Tongue (tissue), 2 donors: ENCODE measurements around the gene IRGQ. TPM values are rescaled to one million over a fixed set of nuclear protein-coding genes. Genes with fewer than 3 reads are reported as not detected.
"Not testable (repeated sequence)": the region's sequence is repeated elsewhere in the genome, so short reads cannot be mapped to it uniquely, and the experiment has no call there.

Experiments used
- DNase-seq: peaks from one replicate; pipeline ENCODE4 v3.0.0-alpha.2; 2015
- total RNA-seq: library from RNA; depleted of rRNA; stranded (reverse); fragments of >200 nt; gene quantifications from one replicate; pipeline ENCODE4 v1.2.3, GENCODE V29; 2014

Gene IRGQ
- total RNA-seq, 1 donor from 2014 or later: 26.0 TPM

DNA sequence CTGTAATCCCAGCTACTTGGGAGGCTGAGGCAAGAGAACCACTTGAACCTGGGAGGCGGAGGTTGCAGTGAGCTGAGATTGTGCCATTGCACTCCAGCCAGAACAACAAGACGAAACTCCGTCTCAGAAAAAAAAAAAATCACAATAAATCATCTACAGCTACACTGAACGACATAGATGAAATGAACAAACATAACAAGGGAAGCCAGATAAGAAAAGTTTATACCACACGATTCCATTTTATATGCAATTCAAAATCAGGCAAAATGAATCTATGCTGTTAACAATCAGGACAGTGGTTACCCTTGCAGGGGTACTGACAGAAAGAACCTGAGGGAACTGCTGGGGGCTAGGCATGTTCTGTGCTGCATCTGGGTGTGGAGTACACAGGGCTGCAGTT lies 26.3 kb downstream of the IRGQ start:
- DNase-seq: no peak

GRCh38 chr19:43564800-43565199 lies 31.1 kb downstream of the IRGQ start:
- peak; percentile 33 for DNase-seq

GRCh38 chr19:43563816-43564457 lies 32.0 kb downstream of the IRGQ start:
- no peak for DNase-seq

DNA sequence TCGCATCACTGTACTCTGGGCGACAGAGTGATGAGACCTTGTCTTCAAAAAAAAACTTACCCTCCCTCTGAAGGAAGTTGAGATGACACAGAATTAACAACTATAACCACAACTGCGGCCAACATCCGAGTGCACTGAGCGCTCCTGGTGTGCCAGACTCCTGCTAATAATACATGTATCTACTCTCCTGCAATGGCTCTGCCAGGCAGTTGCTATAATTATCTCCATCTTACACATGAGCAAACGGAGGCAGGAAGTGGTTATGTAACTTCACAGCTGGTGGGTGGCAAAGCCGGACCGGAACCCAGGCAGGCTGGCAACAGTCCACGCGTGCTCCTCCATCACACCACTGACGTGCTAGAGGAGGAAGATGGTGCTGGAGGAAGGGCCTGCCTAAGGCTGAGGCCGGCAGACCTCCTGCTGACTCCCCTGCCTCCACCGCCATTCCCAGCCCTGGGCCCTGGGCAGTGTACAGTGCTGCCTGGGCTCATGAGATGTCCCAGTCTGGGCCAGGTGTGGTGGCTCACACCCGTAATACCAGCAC lies 33.2 kb downstream of the IRGQ start:
- DNase-seq: no peak

GRCh38 chr19:43562226-43562697 lies 33.7 kb downstream of the IRGQ start:
- DNase-seq: no peak

GRCh38 chr19:43561139-43561970 lies 34.6 kb downstream of the IRGQ start:
- DNase-seq: no peak

DNA sequence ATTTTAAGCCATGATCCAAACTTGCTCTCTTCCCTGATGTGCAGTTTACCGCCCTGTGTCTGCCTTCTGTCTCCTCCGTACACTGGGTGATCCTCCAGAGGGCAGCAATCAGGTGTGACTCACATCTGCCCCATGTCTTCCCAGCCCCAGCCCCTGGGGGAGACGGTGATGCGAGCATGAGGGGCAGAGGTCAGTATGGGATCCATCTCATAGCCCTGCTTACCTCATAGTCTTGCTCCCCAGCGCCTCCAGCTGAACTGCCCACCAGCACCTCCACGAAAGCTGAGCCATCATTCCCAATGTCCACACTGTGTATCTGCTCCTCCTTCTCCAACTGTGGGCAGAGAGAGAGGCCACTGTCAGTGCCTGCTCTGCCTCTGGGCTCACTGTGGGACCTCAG lies 35.2 kb downstream of the IRGQ start:
- no peak for DNase-seq

GRCh38 chr19:43555185-43555770 lies 40.7 kb downstream of the IRGQ start:
- peak; percentile 83 for DNase-seq

GRCh38 chr19:43554317-43554895 lies 41.5 kb downstream of the IRGQ start:
- no peak for DNase-seq

DNA sequence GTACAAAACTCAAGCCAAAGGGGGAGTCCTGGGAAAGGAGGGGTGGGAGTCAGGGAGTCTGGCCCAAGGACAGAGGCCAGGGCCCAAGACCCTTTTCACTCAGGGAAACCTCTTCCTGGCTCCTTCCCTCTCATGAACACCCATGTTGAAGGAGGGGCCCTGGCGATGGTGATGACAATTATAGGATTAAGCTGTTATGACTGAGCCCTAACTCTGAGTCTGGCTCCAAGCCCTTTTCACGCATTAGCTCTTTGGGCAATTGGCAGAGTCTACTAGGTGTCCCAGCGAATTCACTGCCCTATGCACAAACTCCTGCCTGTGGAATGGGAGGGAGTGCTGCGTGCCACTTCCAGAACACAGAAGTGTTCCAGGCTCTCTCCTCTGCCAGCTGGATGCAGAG lies 42.3 kb downstream of the IRGQ start:
- DNase-seq: no peak

DNA sequence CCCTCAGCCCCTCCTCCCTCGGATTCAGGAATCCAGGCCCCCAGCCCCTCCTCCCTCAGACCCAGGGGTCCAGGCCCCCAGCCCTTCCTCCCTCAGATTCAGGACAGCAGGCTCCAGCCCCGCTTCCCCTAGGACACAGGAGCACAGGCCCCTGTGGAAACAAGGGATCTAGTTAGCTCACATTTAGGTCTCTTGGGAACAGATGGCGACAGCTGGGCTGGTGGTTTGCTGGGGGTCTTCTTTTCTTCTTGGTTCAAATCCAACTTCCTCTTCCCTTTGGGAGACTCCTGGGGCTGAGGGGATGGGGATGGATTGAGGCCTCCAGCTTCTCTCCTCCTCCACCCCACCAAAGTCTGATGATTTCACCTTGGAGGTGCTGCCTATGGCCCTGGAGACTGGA lies 43.3 kb downstream of the IRGQ start:
- DNase-seq: no peak

- DNase-seq: no peak
These were observed 43.8 kb downstream of the IRGQ start for GRCh38 chr19:43552198-43552450.

GRCh38 chr19:43551399-43552197 lies 44.3 kb downstream of the IRGQ start:
- DNase-seq: no peak

- DNase-seq: no peak
These were observed 47.2 kb downstream of the IRGQ start for GRCh38 chr19:43548706-43549105.

GRCh38 chr19:43547926-43548325 lies 48.0 kb downstream of the IRGQ start:
- DNase-seq: not testable (repeated sequence)

DNA sequence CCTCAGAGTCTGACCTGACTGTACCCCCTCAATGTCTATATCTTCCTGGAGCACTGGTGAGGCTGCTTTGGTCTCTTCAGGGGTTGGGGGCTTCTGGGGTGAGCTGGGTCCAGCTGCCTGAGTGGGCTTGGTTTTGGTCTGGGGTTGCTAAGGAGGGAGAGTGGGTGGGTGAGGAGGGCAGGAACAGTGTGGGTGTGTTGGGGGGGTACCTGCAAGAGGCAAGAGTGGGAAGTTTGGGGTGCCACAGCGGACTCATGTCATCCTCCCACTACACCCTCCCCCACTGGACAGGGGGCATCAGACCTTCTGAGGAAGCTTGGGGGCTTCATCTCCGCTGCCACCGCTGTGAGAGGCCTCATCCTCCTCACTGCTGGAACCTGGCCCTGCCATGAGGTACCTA lies 49.4 kb downstream of the IRGQ start:
- no peak for DNase-seq

- DNase-seq: no peak
These were observed 50.0 kb downstream of the IRGQ start for GRCh38 chr19:43545981-43546380.

DNA sequence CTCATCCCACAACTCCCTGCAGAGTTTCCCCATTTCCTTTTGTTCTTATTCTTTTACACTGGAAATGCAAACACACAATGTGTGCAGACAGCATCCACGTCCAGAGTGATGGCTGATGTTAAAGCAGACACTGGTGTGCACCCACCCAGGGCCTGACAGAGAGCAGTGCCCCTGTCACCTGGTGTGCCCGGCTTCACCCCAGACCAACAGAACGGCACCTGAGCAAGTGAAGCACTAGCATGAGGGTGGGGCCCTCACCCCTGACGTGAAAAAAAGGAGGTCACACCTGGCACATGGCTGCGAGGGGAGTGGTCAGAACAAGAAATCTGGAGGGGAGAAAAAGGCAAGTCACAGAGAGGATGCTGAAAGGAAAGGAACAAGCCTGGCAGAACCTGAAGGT lies 50.7 kb downstream of the IRGQ start:
- DNase-seq: no peak

- DNase-seq: no peak
These were observed 51.9 kb downstream of the IRGQ start for GRCh38 chr19:43544077-43544476.

GRCh38 chr19:43541920-43542650 lies 53.8 kb downstream of the IRGQ start:
- DNase-seq: no peak

DNA sequence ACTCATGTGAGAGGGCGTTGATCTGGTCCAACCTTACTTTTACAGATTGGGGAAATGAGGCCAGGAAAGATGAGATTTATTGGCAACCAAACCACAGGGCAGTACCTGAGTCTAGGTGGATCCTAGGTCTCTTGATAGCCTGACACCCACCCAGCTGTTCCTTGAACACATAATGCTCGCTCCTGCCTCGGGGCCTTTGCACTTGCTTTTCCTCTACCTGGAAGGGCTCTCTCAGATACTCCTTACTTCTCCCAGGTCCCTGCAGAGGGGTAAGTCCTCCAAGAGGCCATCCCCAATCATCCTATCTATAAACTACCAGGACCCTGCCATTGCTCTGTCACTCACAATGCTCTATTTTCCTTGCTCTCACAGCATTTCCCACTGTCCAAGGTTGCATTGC lies 55.6 kb downstream of the IRGQ start:
- no peak for DNase-seq
